ENCODE data around the gene RNGTT.
A peak's percentile ranks its signal among the peaks of the same experiment; 100 is the strongest.
"Not testable (repeated sequence)": the region's sequence is repeated elsewhere in the genome, so short reads cannot be mapped to it uniquely, and the experiment has no call there.

Gene RNGTT

GRCh38 chr6:88807622-88808021, 155.8 kb downstream of the RNGTT start:
- no peak for DNase-seq

- no peak for DNase-seq
Observed at GRCh38 chr6:88806728-88807127, 156.7 kb downstream of the RNGTT start.

GRCh38 chr6:88804701-88805100, 158.7 kb downstream of the RNGTT start:
- DNase-seq, result no peak

GRCh38 chr6:88785478-88785877, 177.9 kb downstream of the RNGTT start:
- DNase-seq, result no peak

- peak; percentile 80 for DNase-seq
Observed at GRCh38 chr6:88780714-88781389, 182.6 kb downstream of the RNGTT start.

GRCh38 chr6:88775866-88776571, 187.4 kb downstream of the RNGTT start:
- DNase-seq, result no peak

GRCh38 chr6:88768114-88768513, 195.3 kb downstream of the RNGTT start:
- DNase-seq, result not testable (repeated sequence)

GRCh38 chr6:88764081-88764480, 199.3 kb downstream of the RNGTT start:
- no peak for DNase-seq

GRCh38 chr6:88763160-88763559, 200.3 kb downstream of the RNGTT start:
- no peak for DNase-seq

- DNase-seq, result peak; percentile 97
Observed at GRCh38 chr6:88761237-88762031, 202.0 kb downstream of the RNGTT start.

GRCh38 chr6:88760091-88760490, 203.3 kb downstream of the RNGTT start:
- DNase-seq, result no peak

GRCh38 chr6:88750936-88751335, 212.5 kb downstream of the RNGTT start:
- DNase-seq, result no peak

GRCh38 chr6:88749849-88750248, 213.6 kb downstream of the RNGTT start:
- peak; percentile 3 for DNase-seq

- no peak for DNase-seq
Observed at GRCh38 chr6:88748141-88748540, 215.3 kb downstream of the RNGTT start.

- no peak for DNase-seq
Observed at GRCh38 chr6:88741939-88742338, 221.5 kb downstream of the RNGTT start.

- DNase-seq, result no peak
Observed at GRCh38 chr6:88741071-88741470, 222.3 kb downstream of the RNGTT start.

GRCh38 chr6:88734544-88734943, 228.9 kb downstream of the RNGTT start:
- no peak for DNase-seq

GRCh38 chr6:88730611-88731011, 232.8 kb downstream of the RNGTT start:
- no peak for DNase-seq

GRCh38 chr6:88728756-88729155, 234.7 kb downstream of the RNGTT start:
- DNase-seq, result no peak

- not testable (repeated sequence) for DNase-seq
Observed at GRCh38 chr6:88726409-88726808, 237.0 kb downstream of the RNGTT start.

- DNase-seq, result peak; percentile 1
Observed at GRCh38 chr6:88725111-88725975, 238.1 kb downstream of the RNGTT start.

GRCh38 chr6:88722686-88723085, 240.7 kb downstream of the RNGTT start:
- DNase-seq, result no peak

GRCh38 chr6:88716399-88716798, 247.0 kb downstream of the RNGTT start:
- DNase-seq, result not testable (repeated sequence)
